Panc1 (cell line): ENCODE data around the gene HSP90AB1. TPM values are rescaled to one million over a fixed set of nuclear protein-coding genes. Genes with fewer than 3 reads are reported as not detected.

ENCODE experiments used
- ATAC-seq: fragments of 200-7000 bp; cut with Tn5 transposase; 2 replicates; pipeline ENCODE4 v1.9.1; 2020; ENCODE audit warnings: mild to moderate bottlenecking, moderate library complexity
- BruUV-seq: library from RNA; stranded (reverse); fragments of 400-500 nt; replicated peaks from 2 replicates; lab custom pipeline; 2021; lab: Mats Ljungman, UMichigan
- CTCF ChIA-PET: fragments of 300-600 bp; sonication (Branson Sonifier 250); formaldehyde crosslinking; loops from one replicate; lab custom pipeline; 2022; ENCODE audit warnings: antibody characterized with exemption; lab: Charles Lee
- POLR2A ChIA-PET: fragments of 300-600 bp; sonication (Branson Sonifier 250); formaldehyde crosslinking; loops from one replicate; lab custom pipeline; 2022; ENCODE audit warnings: antibody characterized with exemption; lab: Charles Lee
- DNase-seq: peaks from one replicate; pipeline ENCODE4 v3.0.0-alpha.2; 2010; ENCODE audit warnings: low read depth, low spot score
- H3K27ac ChIP-seq: 2 replicates; pipeline ENCODE4 v1.5.1; 2011; ENCODE audit warnings: mild to moderate bottlenecking, low read length, inconsistent platforms
- H3K27me3 ChIP-seq: fragments of 200-500 bp; sonication (Bioruptor generic); 2 replicates; pipeline ENCODE4 v1.6.0; 2014; ENCODE audit warnings: low read length, inconsistent platforms; ENCODE audit not compliant: control insufficient read depth, insufficient read depth
- H3K36me3 ChIP-seq: fragments of 200-500 bp; sonication (Bioruptor generic); 2 replicates; pipeline ENCODE4 v1.5.1; 2014; ENCODE audit warnings: inconsistent platforms, mild to moderate bottlenecking, low read length, moderate library complexity; ENCODE audit not compliant: control insufficient read depth, insufficient read depth
- H3K4me1 ChIP-seq: 2 replicates; pipeline ENCODE4 v1.5.1; 2011; ENCODE audit warnings: inconsistent platforms, mild to moderate bottlenecking, low read length, moderate library complexity; ENCODE audit not compliant: control insufficient read depth, insufficient read depth
- H3K4me3 ChIP-seq, 2 experiments: 2 replicates each; pipeline ENCODE4 v1.5.1; 2011 to 2012; ENCODE audit warnings: low read depth in 2 of 2, low read length in 2 of 2, mild to moderate bottlenecking in 2 of 2, inconsistent platforms in 1 of 2, moderate library complexity in 1 of 2
- H3K9me3 ChIP-seq: fragments of 200-500 bp; sonication (Bioruptor generic); 2 replicates; pipeline ENCODE4 v1.5.1; 2014; ENCODE audit warnings: low read depth, mild to moderate bottlenecking, inconsistent platforms, low read length, moderate library complexity; ENCODE audit not compliant: control insufficient read depth, insufficient read depth
- POLR2AphosphoS5 ChIP-seq: IDR thresholded peaks from 2 replicates; pipeline ENCODE4 v1.6.1; 2012; ENCODE audit warnings: mild to moderate bottlenecking, low read depth, low read length, moderate library complexity
- REST ChIP-seq, 2 experiments: IDR thresholded peaks; 2 replicates each; pipeline ENCODE4 v1.6.1; 2011 to 2012; ENCODE audit warnings: low read depth in 2 of 2, control low read depth in 1 of 2, low read length in 1 of 2, mild to moderate bottlenecking in 1 of 2, moderate library complexity in 1 of 2; ENCODE audit not compliant: insufficient read depth in 1 of 2
- SIN3A ChIP-seq: IDR thresholded peaks from 2 replicates; pipeline ENCODE4 v1.6.1; 2012; ENCODE audit warnings: low read depth, mild to moderate bottlenecking, low read length, moderate library complexity, borderline replicate concordance; ENCODE audit not compliant: insufficient read depth
- TCF7L2 ChIP-seq: IDR thresholded peaks from 2 replicates; pipeline ENCODE4 v1.6.1; 2011; ENCODE audit warnings: mild to moderate bottlenecking, low read depth, low read length, inconsistent platforms
- in situ Hi-C: cut with HindIII; loops from 2 replicates; pipeline ENCODE4 v1.10.0; 2016; ENCODE audit warnings: low sequenced_read_pairs, low pct_unique_long_range_greater_than_20kb
- intact Hi-C: fragments of 100-400 bp; cut with micrococcal nuclease; formaldehyde crosslinking; loops from one replicate; pipeline ENCODE4 v1.10.0; 2022; ENCODE audit not compliant: unreplicated experiment
- total RNA-seq: library from RNA; stranded (reverse); gene quantifications from one replicate; pipeline ENCODE4 v1.2.1, GENCODE V29; 2021; ENCODE audit not compliant: unreplicated experiment
- TF ChIP-seq, protein P1 (sequence below): fragments of 450-650 bp; IDR thresholded peaks from 2 replicates; pipeline ENCODE4 v1.5.1; 2017; ENCODE audit warnings: mild to moderate bottlenecking

The HSP90AB1 gene
- total RNA-seq, 1 experiment from 2014 or later, result 1,253 TPM

DNA sequence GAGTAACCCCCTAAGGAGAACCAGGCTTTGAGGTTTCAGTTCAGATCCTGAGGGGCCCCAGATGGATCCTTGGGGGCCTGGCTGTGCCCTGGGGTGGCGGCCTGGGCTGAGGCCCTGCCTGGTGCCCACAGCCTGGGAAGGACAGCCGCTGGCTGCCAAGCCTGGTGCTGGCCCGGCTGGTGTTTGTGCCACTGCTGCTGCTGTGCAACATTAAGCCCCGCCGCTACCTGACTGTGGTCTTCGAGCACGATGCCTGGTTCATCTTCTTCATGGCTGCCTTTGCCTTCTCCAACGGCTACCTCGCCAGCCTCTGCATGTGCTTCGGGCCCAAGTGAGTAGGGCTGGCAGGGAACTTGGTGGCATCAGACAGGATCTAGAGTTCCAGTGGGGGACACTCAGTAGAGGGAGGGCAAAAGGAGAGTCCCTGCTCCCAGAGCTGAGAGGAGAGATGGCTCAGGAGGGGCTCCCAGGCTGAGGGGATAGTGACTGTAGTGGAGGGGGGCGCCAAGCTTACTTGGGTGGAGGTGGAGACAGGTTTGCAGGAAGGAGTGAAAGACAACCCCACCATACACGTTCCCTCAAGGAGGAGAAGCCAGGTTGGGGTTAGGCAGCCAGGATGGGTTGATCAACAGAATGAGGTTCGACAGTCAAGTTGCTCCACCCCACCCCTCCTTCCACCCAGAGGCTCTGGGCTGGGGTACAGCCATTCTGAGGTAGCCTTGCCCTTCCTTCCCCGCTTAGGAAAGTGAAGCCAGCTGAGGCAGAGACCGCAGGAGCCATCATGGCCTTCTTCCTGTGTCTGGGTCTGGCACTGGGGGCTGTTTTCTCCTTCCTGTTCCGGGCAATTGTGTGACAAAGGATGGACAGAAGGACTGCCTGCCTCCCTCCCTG, 14.0 kb upstream of the HSP90AB1 start:
- intact Hi-C loops, result loop anchor here (5.0 kb wide), 1 partner anchor 131 kb away; no protein-coding TSS in a partner anchor
- Histone ChIP-seq H3K4me3 (no peak overlapping the region), H3K9me3 (no peaks in the 10 kb centered on the region), H3K36me3 (peaks cover 7% of the 10 kb centered on the region), H3K27ac (peak overlapping the region; percentile 92), H3K4me1 (peaks cover 60% of the 10 kb centered on the region), H3K27me3 (no peaks in the 10 kb centered on the region)
- ChIA-PET POLR2A (no interaction called here), CTCF (no interaction called here)
- DNase-seq, result no peak
- BruUV-seq, result no TSS peak
- in situ Hi-C loops, result no loop called here
- ATAC-seq, result no peak
- TF ChIP-seq REST (IDR thresholded peaks at IDR 0.05; ENCODE audit: insufficient read depth in 1 of 2, low read depth in 2 of 2, low read length in 1 of 2), result no peak
- TF ChIP-seq, protein P1, sequence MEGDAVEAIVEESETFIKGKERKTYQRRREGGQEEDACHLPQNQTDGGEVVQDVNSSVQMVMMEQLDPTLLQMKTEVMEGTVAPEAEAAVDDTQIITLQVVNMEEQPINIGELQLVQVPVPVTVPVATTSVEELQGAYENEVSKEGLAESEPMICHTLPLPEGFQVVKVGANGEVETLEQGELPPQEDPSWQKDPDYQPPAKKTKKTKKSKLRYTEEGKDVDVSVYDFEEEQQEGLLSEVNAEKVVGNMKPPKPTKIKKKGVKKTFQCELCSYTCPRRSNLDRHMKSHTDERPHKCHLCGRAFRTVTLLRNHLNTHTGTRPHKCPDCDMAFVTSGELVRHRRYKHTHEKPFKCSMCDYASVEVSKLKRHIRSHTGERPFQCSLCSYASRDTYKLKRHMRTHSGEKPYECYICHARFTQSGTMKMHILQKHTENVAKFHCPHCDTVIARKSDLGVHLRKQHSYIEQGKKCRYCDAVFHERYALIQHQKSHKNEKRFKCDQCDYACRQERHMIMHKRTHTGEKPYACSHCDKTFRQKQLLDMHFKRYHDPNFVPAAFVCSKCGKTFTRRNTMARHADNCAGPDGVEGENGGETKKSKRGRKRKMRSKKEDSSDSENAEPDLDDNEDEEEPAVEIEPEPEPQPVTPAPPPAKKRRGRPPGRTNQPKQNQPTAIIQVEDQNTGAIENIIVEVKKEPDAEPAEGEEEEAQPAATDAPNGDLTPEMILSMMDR, result no peak
- no peak for TF ChIP-seq TCF7L2
- no peak for TF ChIP-seq POLR2AphosphoS5
- TF ChIP-seq SIN3A, result no peak

GRCh38 chr6:44233567-44234100, 13.3 kb upstream of the HSP90AB1 start:
- no peak overlapping the region for H3K4me3 ChIP-seq
- POLR2A ChIA-PET, result no interaction called here
- no peaks in the 10 kb centered on the region for H3K9me3 ChIP-seq
- H3K27ac ChIP-seq, result peak overlapping the region; percentile 92
- H3K4me1 ChIP-seq, result peaks cover 61% of the 10 kb centered on the region
- H3K27me3 ChIP-seq, result no peaks in the 10 kb centered on the region
- CTCF ChIA-PET, result interaction anchor here (0.6 to 1.7 kb wide), 6 partner anchors 9 to 658 kb away, joined by 3 to 11 read pairs (median 4); partner anchors contain the start of genes POLH and XPO5
- in situ Hi-C loops (no loop called here), intact Hi-C loops (loop anchor here (1.0 to 5.0 kb wide), 2 partner anchors 9 to 131 kb away; no protein-coding TSS in a partner anchor)
- ATAC-seq (no peak), DNase-seq (no peak)
- TF ChIP-seq REST (IDR thresholded peaks at IDR 0.05; ENCODE audit: insufficient read depth in 1 of 2, low read depth in 2 of 2, low read length in 1 of 2), result no peak
- no peak for TF ChIP-seq SIN3A
- TF ChIP-seq TCF7L2, result no peak
- TF ChIP-seq, protein P1, result no peak
- no peak for TF ChIP-seq POLR2AphosphoS5
- BruUV-seq, result TSS peak; percentile 43
- H3K36me3 ChIP-seq, result peaks cover 7% of the 10 kb centered on the region
